DOHH2 (cell line): ENCODE results near the gene LRRN3.

Experiments used
- H3F3A ChIP-seq: fragments of 200-600 bp; sonication (generic), shearing (Covaris generic); 2 replicates; pipeline ENCODE4 v1.6.0; 2016; ENCODE audit warnings: antibody characterized with exemption, mild to moderate bottlenecking; ENCODE audit not compliant: control insufficient read depth, insufficient read depth
- H3K27ac ChIP-seq: fragments of 200-600 bp; sonication (generic); 2 replicates; pipeline ENCODE4 v1.5.1; 2014; ENCODE audit warnings: low read depth, mild to moderate bottlenecking, low read length, moderate library complexity
- H3K27me3 ChIP-seq: fragments of 200-600 bp; sonication (generic); 2 replicates; pipeline ENCODE4 v1.6.1; 2014; ENCODE audit warnings: mild to moderate bottlenecking, low read length, mixed read lengths; ENCODE audit not compliant: control insufficient read depth
- H3K36me3 ChIP-seq: fragments of 200-600 bp; sonication (generic); 2 replicates; pipeline ENCODE4 v1.6.1; 2014; ENCODE audit warnings: mild to moderate bottlenecking, low read length, moderate library complexity, mixed read lengths; ENCODE audit not compliant: control insufficient read depth
- H3K4me1 ChIP-seq: fragments of 200-600 bp; sonication (generic); 2 replicates; pipeline ENCODE4 v1.6.1; 2014; ENCODE audit warnings: mild to moderate bottlenecking, low read length, mixed read lengths; ENCODE audit not compliant: control insufficient read depth
- H3K4me2 ChIP-seq: fragments of 200-600 bp; sonication (generic); 2 replicates; pipeline ENCODE4 v1.6.0; 2014; ENCODE audit warnings: mild to moderate bottlenecking, low read length, moderate library complexity
- H3K4me3 ChIP-seq: fragments of 200-600 bp; sonication (generic); 2 replicates; pipeline ENCODE4 v1.5.1; 2014; ENCODE audit warnings: mild to moderate bottlenecking, low read length, mixed read lengths
- H3K79me2 ChIP-seq: fragments of 200-600 bp; sonication (generic); 2 replicates; pipeline ENCODE4 v1.6.1; 2014; ENCODE audit warnings: mild to moderate bottlenecking, low read length, mixed read lengths; ENCODE audit not compliant: control insufficient read depth
- H3K9me2 ChIP-seq: fragments of 200-600 bp; sonication (generic); replicated peaks from 2 replicates; pipeline ENCODE4 v1.6.1; 2014; ENCODE audit warnings: mild to moderate bottlenecking, low read length, mixed read lengths; ENCODE audit not compliant: control insufficient read depth
- H3K9me3 ChIP-seq: fragments of 200-600 bp; sonication (generic); 2 replicates; pipeline ENCODE4 v1.6.1; 2014; ENCODE audit warnings: antibody characterized with exemption, low read length, mixed read lengths; ENCODE audit not compliant: control insufficient read depth, insufficient read depth
- H4K20me1 ChIP-seq: fragments of 200-600 bp; sonication (generic); 2 replicates; pipeline ENCODE4 v1.6.0; 2014; ENCODE audit warnings: low read depth, mild to moderate bottlenecking, antibody characterized with exemption, low read length, moderate library complexity; ENCODE audit not compliant: control insufficient read depth, insufficient read depth
- CTCF ChIP-seq: fragments of 200-600 bp; sonication (generic); IDR thresholded peaks from one replicate; pipeline ENCODE4 v1.5.1; 2014; ENCODE audit warnings: antibody characterized with exemption, mild to moderate bottlenecking, low read depth, low read length; ENCODE audit not compliant: poor library complexity, severe bottlenecking
- EZH2phosphoT487 ChIP-seq: fragments of 200-600 bp; sonication (generic); IDR thresholded peaks from 2 replicates; pipeline ENCODE4 v1.6.1; 2017; ENCODE audit warnings: borderline replicate concordance, mild to moderate bottlenecking, antibody characterized with exemption, low read length, moderate library complexity, mixed read lengths

The LRRN3 gene

GRCh38 chr7:111049971-111050680 lies 40.8 kb upstream of the LRRN3 start:
- Histone ChIP-seq H3K27me3 (no peaks in the 10 kb centered on the region), H3K4me2 (no peak overlapping the region), H3K36me3 (no peaks in the 10 kb centered on the region), H3K4me1 (0 out of 2 replicates have a peak, but pooled peaks cover under 1% of the 10 kb centered on the region), H3K27ac (no peak overlapping the region), H3K4me3 (no peak overlapping the region), H4K20me1 (no peaks in the 10 kb centered on the region), H3F3A (0 out of 2 replicates have a peak, but pooled peaks cover 2% of the 10 kb centered on the region), H3K79me2 (no peaks in the 10 kb centered on the region), H3K9me2 (no peaks in the 10 kb centered on the region), H3K9me3 (no peaks in the 10 kb centered on the region)
- no peak for TF ChIP-seq CTCF
- TF ChIP-seq EZH2phosphoT487 = no peak

- Histone ChIP-seq H3K27me3 (no peaks in the 10 kb centered on the region), H3K4me3 (no peak overlapping the region), H3K79me2 (no peaks in the 10 kb centered on the region), H3K9me2 (no peaks in the 10 kb centered on the region), H3K36me3 (no peaks in the 10 kb centered on the region), H3K27ac (no peak overlapping the region), H3K4me1 (0 out of 2 replicates have a peak, but pooled peaks cover 4% of the 10 kb centered on the region), H3F3A (0 out of 2 replicates have a peak, but pooled peaks cover 2% of the 10 kb centered on the region), H4K20me1 (no peaks in the 10 kb centered on the region), H3K9me3 (no peaks in the 10 kb centered on the region), H3K4me2 (no peak overlapping the region)
- TF ChIP-seq EZH2phosphoT487 (no peak), CTCF (no peak)
These were observed 40.0 kb upstream of the LRRN3 start for GRCh38 chr7:111050875-111051416.

- Histone ChIP-seq H3K4me1 (0 out of 2 replicates have a peak, but pooled peaks cover 4% of the 10 kb centered on the region), H3K27ac (no peak overlapping the region), H3K27me3 (no peaks in the 10 kb centered on the region), H3K4me3 (no peak overlapping the region), H4K20me1 (no peaks in the 10 kb centered on the region), H3F3A (0 out of 2 replicates have a peak, but pooled peaks cover 2% of the 10 kb centered on the region), H3K4me2 (no peak overlapping the region), H3K9me2 (no peaks in the 10 kb centered on the region), H3K9me3 (no peaks in the 10 kb centered on the region), H3K36me3 (no peaks in the 10 kb centered on the region), H3K79me2 (no peaks in the 10 kb centered on the region)
- TF ChIP-seq EZH2phosphoT487 (no peak), CTCF (no peak)
These were observed 39.1 kb upstream of the LRRN3 start for GRCh38 chr7:111051832-111052231.
